Type B pancreatic cell (in vitro differentiated cells): Measurements from ENCODE around the gene MAP7. TPM values are rescaled to one million over a fixed set of nuclear protein-coding genes. Genes with fewer than 3 reads are reported as not detected.
"Not testable (repeated sequence)": the region's sequence is repeated elsewhere in the genome, so short reads cannot be mapped to it uniquely, and the experiment has no call there.

Experiments used
- DNase-seq: peaks from one replicate; pipeline ENCODE4 v3.0.0; 2021; ENCODE audit warnings: mixed read lengths; ENCODE audit not compliant: unreplicated experiment; ENCODE audit errors: extremely low spot score
- H3K27ac Mint-ChIP-seq: 2 replicates; pipeline ENCODE4 v1.8.0; 2021; ENCODE audit warnings: mild to moderate bottlenecking, mixed read lengths
- H3K27me3 Mint-ChIP-seq: 2 replicates; pipeline ENCODE4 v1.8.0; 2021; ENCODE audit warnings: mixed read lengths
- H3K36me3 Mint-ChIP-seq: 2 replicates; pipeline ENCODE4 v1.8.0; 2021; ENCODE audit warnings: mixed read lengths
- H3K4me1 Mint-ChIP-seq: one replicate; pipeline ENCODE4 v1.8.0; 2021; ENCODE audit warnings: mixed read lengths; ENCODE audit not compliant: unreplicated experiment
- H3K4me3 Mint-ChIP-seq: 2 replicates; pipeline ENCODE4 v1.8.0; 2021; ENCODE audit warnings: mild to moderate bottlenecking, mixed read lengths
- H3K9me3 Mint-ChIP-seq: 2 replicates; pipeline ENCODE4 v1.8.0; 2021; ENCODE audit warnings: mixed read lengths
- CTCF ChIP-seq: fragments of 200-600 bp; sonication (generic); conservative IDR thresholded peaks from 2 replicates; pipeline ENCODE4 v1.5.0; 2021; ENCODE audit warnings: antibody characterized with exemption, mild to moderate bottlenecking
- total RNA-seq: library from RNA; stranded (reverse); gene quantifications from 2 replicates; pipeline ENCODE4 v1.2.1, GENCODE V29; 2021; ENCODE audit warnings: low replicate concordance

Gene MAP7
- total RNA-seq, 1 donor from 2014 or later: 17.8 TPM

- TF ChIP-seq CTCF: no peak
- Mint-ChIP-seq H3K36me3 (no peaks in the 10 kb centered on the region), H3K4me3 (no peak overlapping the region), H3K9me3 (no peaks in the 10 kb centered on the region), H3K4me1 (no peaks in the 10 kb centered on the region), H3K27me3 (no peaks in the 10 kb centered on the region), H3K27ac (no peak overlapping the region)
- DNase-seq: no peak
Measured at GRCh38 chr6:136491754-136492153, 58.5 kb downstream of the MAP7 start.

GRCh38 chr6:136491251-136491650 lies 59.0 kb downstream of the MAP7 start:
- no peak for DNase-seq
- no peaks in the 10 kb centered on the region for H3K27me3 Mint-ChIP-seq
- H3K27ac Mint-ChIP-seq: no peak overlapping the region
- H3K9me3 Mint-ChIP-seq: no peaks in the 10 kb centered on the region
- no peaks in the 10 kb centered on the region for H3K36me3 Mint-ChIP-seq
- TF ChIP-seq CTCF: no peak
- H3K4me1 Mint-ChIP-seq: no peaks in the 10 kb centered on the region
- H3K4me3 Mint-ChIP-seq: no peak overlapping the region

GRCh38 chr6:136489689-136490033 lies 60.6 kb downstream of the MAP7 start:
- not testable (repeated sequence) for H3K9me3 Mint-ChIP-seq, H3K36me3 Mint-ChIP-seq, H3K4me1 Mint-ChIP-seq, H3K27me3 Mint-ChIP-seq, H3K27ac Mint-ChIP-seq, H3K4me3 Mint-ChIP-seq, DNase-seq

GRCh38 chr6:136487759-136488425 lies 62.3 kb downstream of the MAP7 start:
- DNase-seq: no peak
- Mint-ChIP-seq H3K4me3 (no peak overlapping the region), H3K4me1 (no peaks in the 10 kb centered on the region), H3K27me3 (no peaks in the 10 kb centered on the region), H3K9me3 (no peaks in the 10 kb centered on the region), H3K36me3 (no peaks in the 10 kb centered on the region), H3K27ac (no peak overlapping the region)
- TF ChIP-seq CTCF: no peak

DNA sequence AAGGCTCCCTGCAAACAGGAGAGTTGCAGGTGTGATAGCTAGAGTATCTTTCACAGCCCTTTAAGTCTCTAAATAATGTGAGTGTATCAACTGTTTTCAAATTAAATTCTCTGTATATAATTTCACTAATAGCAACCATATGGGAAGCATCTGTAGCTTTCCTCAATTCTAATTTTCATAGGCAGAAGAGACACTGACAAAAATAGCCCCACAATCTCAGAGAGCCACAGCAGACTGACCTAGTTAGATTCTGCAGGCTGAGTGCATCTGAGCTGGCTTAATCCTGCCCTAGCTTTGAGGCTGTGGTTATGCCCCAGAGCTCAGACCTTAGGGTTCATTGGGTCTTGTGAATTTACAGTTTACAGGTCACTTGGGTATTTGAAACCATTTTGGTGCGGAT lies 63.9 kb downstream of the MAP7 start:
- DNase-seq: no peak
- Mint-ChIP-seq H3K27ac (no peak overlapping the region), H3K27me3 (no peaks in the 10 kb centered on the region), H3K4me3 (no peak overlapping the region), H3K9me3 (no peaks in the 10 kb centered on the region), H3K4me1 (no peaks in the 10 kb centered on the region), H3K36me3 (no peaks in the 10 kb centered on the region)
- TF ChIP-seq CTCF: no peak

GRCh38 chr6:136483906-136484305 lies 66.3 kb downstream of the MAP7 start:
- no peak for DNase-seq

GRCh38 chr6:136483005-136483404 lies 67.2 kb downstream of the MAP7 start:
- H3K27ac Mint-ChIP-seq, H3K4me1 Mint-ChIP-seq, H3K27me3 Mint-ChIP-seq, H3K4me3 Mint-ChIP-seq, H3K9me3 Mint-ChIP-seq, H3K36me3 Mint-ChIP-seq, DNase-seq: not testable (repeated sequence)

More at GRCh38 chr6:136483906-136484305, 66.3 kb downstream of the MAP7 start:
- H3K27me3 Mint-ChIP-seq: no peaks in the 10 kb centered on the region
- no peak overlapping the region for H3K4me3 Mint-ChIP-seq
- H3K27ac Mint-ChIP-seq: no peak overlapping the region
- no peaks in the 10 kb centered on the region for H3K36me3 Mint-ChIP-seq
- H3K9me3 Mint-ChIP-seq: no peaks in the 10 kb centered on the region
- no peaks in the 10 kb centered on the region for H3K4me1 Mint-ChIP-seq
- no peak for TF ChIP-seq CTCF
